K562 (cell line): ENCODE data around the gene MLYCD. TPM values are rescaled to one million over a fixed set of nuclear protein-coding genes. Genes with fewer than 3 reads are reported as not detected.

Experiments
- ATAC-seq: fragments of 200-7000 bp; cut with Tn5 transposase; 3 replicates; pipeline ENCODE4 v1.9.1; 2020; ENCODE audit warnings: moderate library complexity
- BruUV-seq: library from RNA; stranded (reverse); fragments of 400-500 nt; replicated peaks from 2 replicates; lab custom pipeline; 2021; lab: Mats Ljungman, UMichigan
- CTCF ChIA-PET: fragments of 300-600 bp; formaldehyde crosslinking; extraction: SDS; loops from one replicate; lab custom pipeline; 2021; ENCODE audit warnings: low intra/inter-chr PET ratio; lab: Yijun Ruan, JAX
- POLR2A ChIA-PET: fragments of 300-600, 350-650 bp; sonication (Branson Sonifier 250); formaldehyde crosslinking; extraction: SDS; loops from one replicate; lab custom pipeline; 2021; ENCODE audit warnings: antibody characterized with exemption, inconsistent platforms; lab: Yijun Ruan, JAX
- DNase-seq, 4 experiments: peaks; one replicate each; pipeline versions ENCODE4 v3.0.0 to v3.0.0-alpha.2; 2011 to 2018; ENCODE audit warnings: low spot score in 3 of 4, mixed read lengths in 3 of 4; ENCODE audit errors: extremely low read depth in 1 of 4
- FAIRE-seq: peaks from 2 replicates; lab custom pipeline; 2011; peaks lifted over from hg19 to GRCh38; lab: Jason Lieb, UNC
- H2AFZ ChIP-seq: 2 replicates; pipeline ENCODE4 v1.6.0; 2011; ENCODE audit warnings: low read depth, low read length, control low read depth, inconsistent platforms
- H3K27ac ChIP-seq: fragments of 200-600 bp; 3 replicates; pipeline ENCODE4 v1.8.0; 2011; ENCODE audit warnings: low read depth, mild to moderate bottlenecking, control low read depth, inconsistent platforms, low read length, moderate library complexity, mixed read lengths; ENCODE audit errors: extremely low read depth
- H3K27me3 ChIP-seq, 2 experiments: fragments of 300-600 bp in 1 of 2; 2 replicates in 1 of 2; 3 replicates in 1 of 2; pipeline versions ENCODE4 v1.6.0 to v1.8.0; 2011; ENCODE audit warnings: inconsistent platforms in 2 of 2, low read length in 2 of 2, mild to moderate bottlenecking in 1 of 2, mixed read lengths in 1 of 2, moderate library complexity in 1 of 2; ENCODE audit not compliant: control insufficient read depth in 2 of 2, insufficient read depth in 2 of 2
- H3K36me3 ChIP-seq: fragments of 300-600 bp; 3 replicates; pipeline ENCODE4 v1.8.0; 2011; ENCODE audit warnings: mild to moderate bottlenecking, low read length, inconsistent platforms; ENCODE audit not compliant: control insufficient read depth, insufficient read depth
- H3K4me1 ChIP-seq, 2 experiments: fragments of 200-600 bp in 1 of 2; replicated peaks in 1 of 2; 2 replicates in 1 of 2; 3 replicates in 1 of 2; pipeline versions ENCODE4 v1.5.1 to v1.8.0; 2011; ENCODE audit warnings: inconsistent platforms in 2 of 2, low read length in 2 of 2, mild to moderate bottlenecking in 1 of 2, mixed read lengths in 1 of 2, moderate library complexity in 1 of 2; ENCODE audit not compliant: control insufficient read depth in 2 of 2, insufficient read depth in 2 of 2
- H3K4me2 ChIP-seq: 2 replicates; pipeline ENCODE4 v1.6.1; 2011; ENCODE audit warnings: low read length, control low read depth, inconsistent platforms, mixed read lengths; ENCODE audit not compliant: insufficient read depth
- H3K4me3 ChIP-seq: fragments of 200-600 bp; sonication (generic), shearing (Covaris generic); 2 replicates; pipeline ENCODE4 v1.5.1; 2016; ENCODE audit warnings: control low read depth, inconsistent platforms
- H3K79me2 ChIP-seq: fragments of 200-600 bp; 3 replicates; pipeline ENCODE4 v1.8.0; 2011; ENCODE audit warnings: low read length, inconsistent platforms; ENCODE audit not compliant: control insufficient read depth, insufficient read depth
- H3K9ac ChIP-seq, 2 experiments: 2 replicates each; pipeline versions ENCODE4 v1.6.0 to v1.6.1; 2011; ENCODE audit warnings: low read depth in 2 of 2, low read length in 2 of 2, control low read depth in 1 of 2, inconsistent platforms in 1 of 2, mild to moderate bottlenecking in 1 of 2, mixed read lengths in 1 of 2; ENCODE audit not compliant: insufficient read depth in 1 of 2
- H3K9me1 ChIP-seq: one replicate; pipeline ENCODE4 v1.6.0; 2011; ENCODE audit warnings: inconsistent platforms, mild to moderate bottlenecking, low read length, moderate library complexity; ENCODE audit not compliant: control insufficient read depth, insufficient read depth
- H3K9me3 ChIP-seq: replicated peaks from 2 replicates; pipeline ENCODE4 v1.5.1; 2011; ENCODE audit warnings: low read depth, low read length, inconsistent platforms; ENCODE audit not compliant: control insufficient read depth, insufficient read depth
- H4K20me1 ChIP-seq: replicated peaks from 2 replicates; pipeline ENCODE4 v1.6.1; 2011; ENCODE audit warnings: low read length, inconsistent platforms, mixed read lengths; ENCODE audit not compliant: control insufficient read depth, insufficient read depth
- CBX3 ChIP-seq, 2 experiments: IDR thresholded peaks; 1 replicate in 1 of 2; 2 replicates in 1 of 2; pipeline ENCODE4 v1.6.1; 2012; ENCODE audit warnings: inconsistent platforms in 2 of 2, low read length in 2 of 2, borderline replicate concordance in 1 of 2, control low read depth in 1 of 2
- CREM ChIP-seq: IDR thresholded peaks from 2 replicates; pipeline ENCODE4 v1.6.1; 2014; ENCODE audit warnings: antibody characterized with exemption, low read depth
- ELK3 ChIP-seq: fragments of 450-650 bp; formaldehyde crosslinking; IDR thresholded peaks from 2 replicates; pipeline ENCODE4 v1.4.0; 2020; ENCODE audit warnings: mild to moderate bottlenecking
- HNRNPK ChIP-seq: fragments of 200-400 bp; formaldehyde crosslinking; IDR thresholded peaks from one replicate; pipeline ENCODE4 v1.6.1; 2018; ENCODE audit warnings: mild to moderate bottlenecking, low read depth, low read length; ENCODE audit not compliant: poor library complexity, severe bottlenecking
- ILK ChIP-seq: fragments of 450-650 bp; IDR thresholded peaks from 2 replicates; pipeline ENCODE4 v1.6.1; 2016; ENCODE audit warnings: missing genetic modification characterization, low read depth, mild to moderate bottlenecking, missing compliant biosample characterization, moderate library complexity, borderline replicate concordance
- MCM2 ChIP-seq: fragments of 450-650 bp; IDR thresholded peaks from 2 replicates; pipeline ENCODE4 v1.6.1; 2017; ENCODE audit warnings: low read depth, mild to moderate bottlenecking
- MTF1 ChIP-seq: fragments of 250-450 bp; sonication (Bioruptor Pico); IDR thresholded peaks from 2 replicates; pipeline ENCODE4 v1.9.0; 2021; ENCODE audit warnings: moderate library complexity, mild to moderate bottlenecking, inconsistent platforms, borderline replicate concordance
- NR0B1 ChIP-seq: fragments of 450-650 bp; IDR thresholded peaks from one replicate; pipeline ENCODE4 v1.6.1; 2018; ENCODE audit warnings: mild to moderate bottlenecking, moderate library complexity; ENCODE audit not compliant: partially characterized antibody
- PHF21A ChIP-seq: fragments of 450-650 bp; IDR thresholded peaks from 2 replicates; pipeline ENCODE4 v1.6.1; 2017; ENCODE audit warnings: low read depth, borderline replicate concordance
- PPARD ChIP-seq: fragments of 250-450 bp; sonication (Bioruptor Pico); IDR thresholded peaks from 2 replicates; pipeline ENCODE4 v1.8.0; 2022; ENCODE audit warnings: inconsistent platforms, mild to moderate bottlenecking, moderate library complexity
- RAD21 ChIP-seq, 2 experiments: fragments of 250-450 bp in 1 of 2; fragments of 450-650 bp in 1 of 2; sonication (Bioruptor Pico) in 1 of 2; formaldehyde crosslinking in 1 of 2; IDR thresholded peaks in 1 of 2; conservative IDR thresholded peaks in 1 of 2; 2 replicates each; pipeline versions ENCODE4 v1.4.0 to v1.8.0; 2020 to 2022; ENCODE audit warnings: mild to moderate bottlenecking in 2 of 2, moderate library complexity in 1 of 2
- SREBF2 ChIP-seq: sonication (generic); formaldehyde crosslinking; IDR thresholded peaks from 2 replicates; pipeline ENCODE4 v1.4.0; 2020; ENCODE audit warnings: mild to moderate bottlenecking, missing genetic modification reagents
- ZBTB7A ChIP-seq: IDR thresholded peaks from 2 replicates; pipeline ENCODE4 v1.6.1; 2011; ENCODE audit warnings: low read depth, mild to moderate bottlenecking, low read length, moderate library complexity, borderline replicate concordance; ENCODE audit not compliant: control insufficient read depth
- ZNF584 ChIP-seq: fragments of 200-800 bp; sonication (Bioruptor generic); IDR thresholded peaks from 2 replicates; pipeline ENCODE4 v1.6.1; 2016; ENCODE audit warnings: low read depth, mild to moderate bottlenecking, missing genetic modification characterization, missing compliant biosample characterization
- ZNF589 ChIP-seq: fragments of 200-800 bp; sonication (Bioruptor generic); IDR thresholded peaks from 2 replicates; pipeline ENCODE4 v1.6.1; 2016; ENCODE audit warnings: low read depth, missing genetic modification characterization, missing compliant biosample characterization
- ZNF695 ChIP-seq: fragments of 450-650 bp; formaldehyde crosslinking; IDR thresholded peaks from 2 replicates; pipeline ENCODE4 v1.4.0; 2020; ENCODE audit warnings: mild to moderate bottlenecking, moderate library complexity
- WGBS: fragments of 100-300 bp; shearing (Covaris generic); methylation state at CpG from one replicate; pipeline ENCODE4 v1.1.6; 2016; ENCODE audit warnings: low coverage, mixed read lengths; ENCODE audit not compliant: insufficient coverage; ENCODE audit errors: missing lambda C conversion rate; 5-methylcytosine and 5-hydroxymethylcytosine counted together
- in situ Hi-C: fragments of 300-500 bp; cut with MboI; formaldehyde crosslinking; loops from 4 replicates; pipeline ENCODE4 v1.15.0; 2018; ENCODE audit warnings: inconsistent platforms, mixed read lengths
- intact Hi-C: fragments of 100-400 bp; cut with micrococcal nuclease; formaldehyde crosslinking; loops from 2 replicates; pipeline ENCODE4 v1.14.2; 2022
- polyA plus RNA-seq, 8 experiments: library from polyadenylated mRNA; depleted of rRNA in 4 of 8; stranded (reverse) in 5 of 8; unstranded in 3 of 8; fragments of >200 nt; fragmentation: Nextera tagmentation in 2 of 8; fragmentation: Illumina TruSeq in 1 of 8; extraction: Ambion mirVana in 2 of 8; extraction: Trizol in 1 of 8; gene quantifications; 2 replicates each; pipeline versions ENCODE4 v1.2.1 to v1.2.3, GENCODE V29; 2011 to 2014; ENCODE audit warnings: inconsistent platforms in 1 of 8, missing spikeins in 1 of 8
- total RNA-seq, 7 experiments: library from RNA; depleted of rRNA in 6 of 7; stranded (reverse); fragments of >200 nt in 6 of 7; fragmentation: Illumina TruSeq in 2 of 7; extraction: Trizol in 2 of 7; gene quantifications; 2 replicates each; pipeline versions ENCODE4 v1.2.1 to v1.2.3, GENCODE V29; 2011 to 2021; ENCODE audit warnings: low replicate concordance in 1 of 7
- TF ChIP-seq, protein P1 (sequence below), 3 experiments: IDR thresholded peaks in 2 of 3; conservative IDR thresholded peaks in 1 of 3; 2 replicates each; pipeline ENCODE4 v1.5.1; 2011 to 2012; ENCODE audit warnings: low read length in 3 of 3, mild to moderate bottlenecking in 3 of 3, control low read depth in 2 of 3, improper control_type of control experiment in 1 of 3, inconsistent platforms in 1 of 3, low read depth in 1 of 3, mixed read lengths in 1 of 3, moderate library complexity in 1 of 3; ENCODE audit not compliant: insufficient read depth in 2 of 3

The MLYCD gene
- total and polyA plus RNA-seq, 9 of the 15 experiments (the other 6 are each of a cell fraction or from before 2014, with no cell fraction given), result 0.15 to 2.0 (median 1.0) TPM

DNA sequence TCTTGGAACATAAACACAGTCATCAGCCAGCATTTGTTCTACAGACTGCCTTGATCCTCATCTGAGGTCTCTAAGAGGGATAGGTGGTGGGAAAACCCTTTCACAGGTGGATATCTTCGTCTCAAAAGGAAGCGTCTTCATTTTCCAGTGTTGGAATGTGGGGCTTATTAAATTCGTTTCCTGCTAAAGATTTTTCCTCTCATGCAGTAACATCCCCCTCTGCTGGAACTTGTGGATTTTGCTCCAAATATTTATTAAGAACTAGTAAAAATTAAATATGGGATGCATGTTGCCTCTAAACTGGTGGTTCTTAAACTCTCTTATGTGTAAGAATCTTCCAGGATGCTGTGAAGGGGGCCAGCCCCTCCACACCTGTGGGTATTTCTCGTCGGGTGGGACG is 20.1 kb upstream of the MLYCD start:
- FAIRE-seq, result peak; percentile 40
- no TSS peak for BruUV-seq
- H3K4me1 ChIP-seq, result no peaks in the 10 kb centered on the region
- no peak for TF ChIP-seq ELK3
- TF ChIP-seq, protein P1, sequence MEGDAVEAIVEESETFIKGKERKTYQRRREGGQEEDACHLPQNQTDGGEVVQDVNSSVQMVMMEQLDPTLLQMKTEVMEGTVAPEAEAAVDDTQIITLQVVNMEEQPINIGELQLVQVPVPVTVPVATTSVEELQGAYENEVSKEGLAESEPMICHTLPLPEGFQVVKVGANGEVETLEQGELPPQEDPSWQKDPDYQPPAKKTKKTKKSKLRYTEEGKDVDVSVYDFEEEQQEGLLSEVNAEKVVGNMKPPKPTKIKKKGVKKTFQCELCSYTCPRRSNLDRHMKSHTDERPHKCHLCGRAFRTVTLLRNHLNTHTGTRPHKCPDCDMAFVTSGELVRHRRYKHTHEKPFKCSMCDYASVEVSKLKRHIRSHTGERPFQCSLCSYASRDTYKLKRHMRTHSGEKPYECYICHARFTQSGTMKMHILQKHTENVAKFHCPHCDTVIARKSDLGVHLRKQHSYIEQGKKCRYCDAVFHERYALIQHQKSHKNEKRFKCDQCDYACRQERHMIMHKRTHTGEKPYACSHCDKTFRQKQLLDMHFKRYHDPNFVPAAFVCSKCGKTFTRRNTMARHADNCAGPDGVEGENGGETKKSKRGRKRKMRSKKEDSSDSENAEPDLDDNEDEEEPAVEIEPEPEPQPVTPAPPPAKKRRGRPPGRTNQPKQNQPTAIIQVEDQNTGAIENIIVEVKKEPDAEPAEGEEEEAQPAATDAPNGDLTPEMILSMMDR (IDR thresholded peaks at IDR 0.05 in 2 of 3, conservative IDR thresholded peaks at IDR 0.05 in 1 of 3; ENCODE audit: insufficient read depth in 2 of 3, low read depth in 1 of 3, low read length in 3 of 3), result peak; percentile 47 to 83 (median 55); a peak in 5 of 6 replicates
- no peak for TF ChIP-seq ZNF584
- no peak for TF ChIP-seq ILK (tag)
- TF ChIP-seq MTF1, result no peak
- TF ChIP-seq SREBF2 (CRISPR knock-in tag), result no peak
- TF ChIP-seq HNRNPK, result no peak
- peak; percentile 68 to 89 for TF ChIP-seq RAD21 (CRISPR knock-in tag; conservative IDR thresholded peaks at IDR 0.05 in 1 of 2, IDR thresholded peaks at IDR 0.05 in 1 of 2)
- no peak for TF ChIP-seq CREM
- no peak for TF ChIP-seq PPARD (CRISPR knock-in tag)
- TF ChIP-seq MCM2, result no peak
- no peak for TF ChIP-seq NR0B1
- TF ChIP-seq PHF21A, result no peak
- TF ChIP-seq ZBTB7A, result no peak
- TF ChIP-seq CBX3 (IDR thresholded peaks at IDR 0.05; ENCODE audit: borderline replicate concordance in 1 of 2, low read length in 2 of 2), result no peak
- TF ChIP-seq ZNF695 (CRISPR knock-in tag), result no peak
- TF ChIP-seq ZNF589 (CRISPR knock-in tag), result no peak

More for the DNA sequence above, 20.1 kb upstream of the MLYCD start:
- ATAC-seq (peak; percentile 48; the same call in 2 of the 3 replicates), DNase-seq (peak in 1 of 4 experiments; percentile 43)
- Histone ChIP-seq H4K20me1 (0 out of 2 replicates have a peak, but pooled peaks cover 4% of the 10 kb centered on the region), H3K27me3 (peaks cover 44 to 78% of the 10 kb centered on the region in 2 experiments), H3K9me1 (no peaks in the 10 kb centered on the region), H2AFZ (no peak overlapping the region), H3K36me3 (no peaks in the 10 kb centered on the region), H3K4me3 (no peak overlapping the region), H3K4me2 (no peak overlapping the region), H3K9ac (no peak overlapping the region), H3K79me2 (no peaks in the 10 kb centered on the region), H3K27ac (no peak overlapping the region), H3K9me3 (no peaks in the 10 kb centered on the region)
- in situ Hi-C loops, result no loop called here
- 0% methylated on average over 6 of the region's 6 CpGs for WGBS
- intact Hi-C loops, result loop anchor here (1.0 kb wide), 1 partner anchor 53 kb away; no protein-coding TSS in a partner anchor
- ChIA-PET POLR2A (interaction anchor here (1.5 kb wide), 1 partner anchor 55 kb away, joined by 3 read pairs; no protein-coding TSS in a partner anchor), CTCF (interaction anchor here (0.7 to 1.5 kb wide), 2 partner anchors 43 to 53 kb away, joined by 4 to 29 read pairs; no protein-coding TSS in a partner anchor)
